HCT116 (cell line): Measurements from ENCODE around the gene TMSB10. TPM values are rescaled to one million over a fixed set of nuclear protein-coding genes. Genes with fewer than 3 reads are reported as not detected.

Experiments
- ATAC-seq: fragments of 200-7000 bp; cut with Tn5 transposase; 2 replicates; pipeline ENCODE4 v1.9.1; 2020; ENCODE audit warnings: mild to moderate bottlenecking, moderate library complexity
- BruUV-seq: library from RNA; stranded (reverse); fragments of 400-500 nt; replicated peaks from 2 replicates; lab custom pipeline; 2021; lab: Mats Ljungman, UMichigan
- CTCF ChIA-PET: fragments of 300-600 bp; sonication (Branson Sonifier 250); formaldehyde crosslinking; loops from one replicate; lab custom pipeline; 2021; ENCODE audit warnings: antibody characterized with exemption; lab: Charles Lee
- POLR2A ChIA-PET: fragments of 300-600, 350-600 bp; sonication (Branson Sonifier 250); formaldehyde crosslinking; loops from one replicate; lab custom pipeline; 2021; ENCODE audit warnings: antibody characterized with exemption; lab: Charles Lee
- RAD21 ChIA-PET, 2 experiments: fragments of 300-600 bp; sonication (Branson Sonifier 250); formaldehyde crosslinking; loops; one replicate each; lab custom pipeline; 2023; ENCODE audit warnings: low total read pairs in 2 of 2; ENCODE audit not compliant: uncharacterized antibody in 2 of 2, unreplicated experiment in 2 of 2, low non-redundant PET in 1 of 2; lab: Charles Lee
- DNase-seq: peaks from one replicate; pipeline ENCODE4 v3.0.0-alpha.2; 2010; ENCODE audit warnings: low read depth, low spot score
- H2AFZ ChIP-seq: fragments of 200-600 bp; shearing (Covaris generic), sonication (generic); 2 replicates; pipeline ENCODE4 v1.6.1; 2017; ENCODE audit warnings: low read depth, mixed run types, mixed read lengths, antibody characterized with exemption, low read length; ENCODE audit not compliant: poor library complexity, severe bottlenecking
- H3K27ac ChIP-seq: 2 replicates; pipeline ENCODE4 v1.5.1; 2012; ENCODE audit warnings: low read depth, low read length
- H3K27me3 ChIP-seq: fragments of 200-600 bp; sonication (generic); 2 replicates; pipeline ENCODE4 v1.6.1; 2016; ENCODE audit warnings: mixed run types, low read length, mixed read lengths; ENCODE audit not compliant: insufficient read depth
- H3K36me3 ChIP-seq, 2 experiments: fragments of 200-500 bp in 1 of 2; fragments of 200-600 bp in 1 of 2; sonication (Bioruptor generic) in 1 of 2; sonication (generic) in 1 of 2; 2 replicates each; pipeline versions ENCODE4 v1.5.1 to v1.6.1; 2014 to 2016; ENCODE audit warnings: low read length in 2 of 2, inconsistent platforms in 1 of 2, mixed read lengths in 1 of 2, mixed run types in 1 of 2; ENCODE audit not compliant: insufficient read depth in 2 of 2, control insufficient read depth in 1 of 2
- H3K4me1 ChIP-seq, 2 experiments: fragments of 200-600 bp in 1 of 2; sonication (generic) in 1 of 2; 2 replicates each; pipeline versions ENCODE4 v1.5.1 to v1.6.1; 2012 to 2017; ENCODE audit warnings: low read length in 2 of 2, inconsistent platforms in 1 of 2, mild to moderate bottlenecking in 1 of 2, mixed read lengths in 1 of 2, mixed run types in 1 of 2, moderate library complexity in 1 of 2; ENCODE audit not compliant: insufficient read depth in 2 of 2, control insufficient read depth in 1 of 2
- H3K4me2 ChIP-seq: fragments of 200-600 bp; sonication (generic); 2 replicates; pipeline ENCODE4 v1.6.1; 2017; ENCODE audit warnings: mixed run types, low read length, mixed read lengths
- H3K4me3 ChIP-seq, 2 experiments: fragments of 200-600 bp in 1 of 2; sonication (generic) in 1 of 2; replicated peaks in 1 of 2; 2 replicates each; pipeline ENCODE4 v1.5.1; 2011 to 2016; ENCODE audit warnings: low read length in 2 of 2, control low read depth in 1 of 2, low read depth in 1 of 2, mild to moderate bottlenecking in 1 of 2, mixed read lengths in 1 of 2, mixed run types in 1 of 2
- H3K79me2 ChIP-seq: fragments of 200-600 bp; sonication (generic); 2 replicates; pipeline ENCODE4 v1.6.1; 2017; ENCODE audit warnings: mild to moderate bottlenecking, mixed run types, low read length, moderate library complexity, mixed read lengths; ENCODE audit not compliant: insufficient read depth
- H3K9ac ChIP-seq: fragments of 200-600 bp; sonication (generic); 2 replicates; pipeline ENCODE4 v1.6.1; 2016; ENCODE audit warnings: low read length, mixed read lengths
- H3K9me2 ChIP-seq: fragments of 200-600 bp; sonication (generic), shearing (Covaris generic); 2 replicates; pipeline ENCODE4 v1.6.1; 2017; ENCODE audit warnings: mixed run types, mild to moderate bottlenecking, moderate library complexity; ENCODE audit not compliant: insufficient read depth
- H3K9me3 ChIP-seq, 2 experiments: fragments of 200-500 bp in 1 of 2; fragments of 200-600 bp in 1 of 2; sonication (Bioruptor generic) in 1 of 2; sonication (generic) in 1 of 2; 2 replicates each; pipeline ENCODE4 v1.6.1; 2014 to 2017; ENCODE audit warnings: low read length in 2 of 2, mixed read lengths in 2 of 2, inconsistent platforms in 1 of 2, low read depth in 1 of 2, mild to moderate bottlenecking in 1 of 2, mixed run types in 1 of 2, moderate library complexity in 1 of 2; ENCODE audit not compliant: control insufficient read depth in 1 of 2, insufficient read depth in 1 of 2
- H4K20me1 ChIP-seq: fragments of 200-600 bp; sonication (generic), shearing (Covaris generic); 2 replicates; pipeline ENCODE4 v1.6.1; 2017; ENCODE audit warnings: mixed run types, mild to moderate bottlenecking, moderate library complexity; ENCODE audit not compliant: insufficient read depth
- ATF3 ChIP-seq: IDR thresholded peaks from 2 replicates; pipeline ENCODE4 v1.6.1; 2012
- CEBPB ChIP-seq: IDR thresholded peaks from 2 replicates; pipeline ENCODE4 v1.6.1; 2012; ENCODE audit warnings: low read depth
- EGR1 ChIP-seq: IDR thresholded peaks from 2 replicates; pipeline ENCODE4 v1.6.1; 2012; ENCODE audit warnings: low read depth
- EZH2 ChIP-seq: fragments of 200-600 bp; sonication (generic); IDR thresholded peaks from 2 replicates; pipeline ENCODE4 v1.6.1; 2017; ENCODE audit warnings: antibody characterized with exemption, mixed run types
- FOSL1 ChIP-seq: IDR thresholded peaks from 2 replicates; pipeline ENCODE4 v1.6.1; 2012; ENCODE audit warnings: low read depth
- JUND ChIP-seq: IDR thresholded peaks from 2 replicates; pipeline ENCODE4 v1.6.1; 2012
- POLR2AphosphoS5 ChIP-seq: IDR thresholded peaks from 2 replicates; pipeline ENCODE4 v1.6.1; 2011; ENCODE audit warnings: mild to moderate bottlenecking, low read depth, low read length, moderate library complexity
- RAD21 ChIP-seq: IDR thresholded peaks from 2 replicates; pipeline ENCODE4 v1.6.1; 2012; ENCODE audit warnings: low read depth, mild to moderate bottlenecking
- SIN3A ChIP-seq: IDR thresholded peaks from 2 replicates; pipeline ENCODE4 v1.6.1; 2012; ENCODE audit warnings: low read depth
- SRF ChIP-seq: IDR thresholded peaks from 2 replicates; pipeline ENCODE4 v1.6.1; 2012; ENCODE audit warnings: low read depth
- TCF7L2 ChIP-seq: IDR thresholded peaks from 2 replicates; pipeline ENCODE4 v1.7.0; 2011; ENCODE audit warnings: borderline replicate concordance, inconsistent platforms; ENCODE audit not compliant: insufficient read depth, insufficient read length; ENCODE audit errors: extremely low read depth
- ZBTB33 ChIP-seq: IDR thresholded peaks from 2 replicates; pipeline ENCODE4 v1.6.1; 2011; ENCODE audit warnings: mild to moderate bottlenecking, low read length, moderate library complexity; ENCODE audit not compliant: insufficient replicate concordance; ENCODE audit errors: extremely low read depth
- ZFX ChIP-seq: fragments of 450-650 bp; IDR thresholded peaks from 2 replicates; pipeline ENCODE4 v1.6.1; 2017
- intact Hi-C: fragments of 100-400 bp; cut with micrococcal nuclease; formaldehyde crosslinking; loops from 2 replicates; pipeline ENCODE4 v1.10.0; 2022
- total RNA-seq: library from RNA; stranded (reverse); gene quantifications from one replicate; pipeline ENCODE4 v1.2.1, GENCODE V29; 2021; ENCODE audit not compliant: unreplicated experiment

The TMSB10 gene
- total RNA-seq, 1 experiment from 2014 or later = 2,677 TPM

DNA sequence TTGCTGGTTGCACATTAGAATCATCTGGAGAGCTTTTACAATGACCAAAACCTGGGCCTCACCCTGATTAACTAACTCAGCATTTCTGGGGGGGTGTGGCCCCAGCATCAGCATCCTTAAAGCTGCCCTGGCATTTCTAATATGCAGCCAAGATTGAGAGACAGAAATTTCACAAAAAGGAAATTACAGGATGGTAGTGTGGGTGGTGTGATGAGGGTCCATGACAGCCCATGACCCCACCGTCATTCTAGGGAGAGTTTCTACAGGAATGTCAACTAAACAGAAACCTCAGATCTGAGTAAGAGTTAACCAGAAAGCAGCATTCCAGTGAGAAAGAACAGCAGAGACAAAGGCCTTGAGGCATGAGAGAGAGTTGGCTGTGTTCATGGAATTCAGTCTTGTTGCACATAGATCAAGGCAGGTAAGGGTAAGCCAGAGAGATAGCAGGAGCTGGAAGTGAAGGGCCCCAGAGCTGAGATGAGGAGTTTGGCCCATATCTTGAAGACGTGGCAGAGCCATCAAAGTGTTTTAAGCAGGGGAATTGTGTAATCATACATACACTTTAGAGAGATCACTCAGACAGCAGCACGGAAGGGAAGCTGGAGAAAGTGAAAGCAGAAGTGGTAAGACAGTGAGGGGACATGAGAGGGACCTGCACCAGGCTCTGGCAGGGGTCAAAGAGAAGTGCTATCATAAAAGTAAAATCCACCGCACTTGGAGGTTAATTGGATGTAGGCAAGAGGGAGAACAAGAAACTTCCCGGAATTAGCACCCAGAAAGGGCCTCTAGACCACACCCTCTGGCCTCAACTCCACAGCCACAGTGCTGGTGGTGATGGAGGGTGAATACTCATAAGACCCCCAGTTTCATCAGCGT, 16.8 kb upstream of the TMSB10 start (continued):
- TF ChIP-seq FOSL1 (no peak), RAD21 (no peak), SIN3A (no peak), ZBTB33 (no peak)
- TF ChIP-seq, all 23 proteins: peak for 0

DNA sequence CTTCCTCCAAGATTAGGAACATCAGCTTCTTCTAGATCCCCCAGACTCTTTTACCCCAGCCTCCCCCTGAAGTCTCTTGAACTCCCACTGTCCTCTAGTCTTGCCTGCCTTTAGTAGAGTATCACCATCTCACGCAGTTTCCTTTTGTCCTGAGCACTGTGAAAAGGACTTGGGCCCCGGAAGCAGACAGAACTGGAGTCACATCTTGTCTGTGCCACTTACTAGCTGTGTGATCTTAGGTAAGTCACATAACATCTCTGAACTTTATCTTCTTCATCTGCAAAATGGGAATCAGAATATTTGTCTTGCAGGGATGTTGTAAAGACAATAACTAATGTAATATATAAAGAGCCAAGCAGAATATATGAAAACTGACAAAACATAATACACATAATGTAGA, 16.1 kb upstream of the TMSB10 start:
- Histone ChIP-seq H3K9me2 (no peaks in the 10 kb centered on the region), H3K27me3 (no peaks in the 10 kb centered on the region), H3K4me2 (no peak overlapping the region), H2AFZ (no peak overlapping the region), H3K79me2 (no peaks in the 10 kb centered on the region), H3K4me3 (no peak overlapping the region), H3K9ac (no peak overlapping the region), H4K20me1 (no peaks in the 10 kb centered on the region), H3K27ac (no peak overlapping the region), H3K36me3 (no peaks in the 10 kb centered on the region)
- ChIA-PET CTCF (interaction anchor here (1.5 kb wide), 1 partner anchor 37 kb away, joined by 5 read pairs; no protein-coding TSS in a partner anchor), RAD21 (no interaction called here)
- ATAC-seq (no peak), DNase-seq (no peak)
- intact Hi-C loops = no loop called here
- no TSS peak for BruUV-seq
- TF ChIP-seq EGR1 = no peak
- TF ChIP-seq SRF = no peak
- no peak for TF ChIP-seq SIN3A
- no peak for TF ChIP-seq ATF3
- no peak for TF ChIP-seq EZH2
- no peak for TF ChIP-seq CEBPB
- TF ChIP-seq ZBTB33 = no peak
- no peak for TF ChIP-seq ZFX
- no peak for TF ChIP-seq JUND
- TF ChIP-seq POLR2AphosphoS5 = no peak
- TF ChIP-seq TCF7L2 = no peak
- TF ChIP-seq, all 23 proteins: peak for 0
- POLR2A ChIA-PET = interaction anchor here (1.0 kb wide), 1 partner anchor 31 kb away, joined by 4 read pairs; no protein-coding TSS in a partner anchor
- Histone ChIP-seq H3K4me1 (peaks cover 0 to 6% of the 10 kb centered on the region in 2 experiments; a peak in 2 of 4 replicates), H3K9me3 (no peaks in the 10 kb centered on the region)
